22Rv1 (cell line): ENCODE data around the gene SPINT2.

ENCODE experiments used
- CTCF ChIP-seq: fragments of 450-650 bp; IDR thresholded peaks from 2 replicates; pipeline ENCODE4 v1.5.1; 2017; ENCODE audit warnings: mild to moderate bottlenecking
- ZFX ChIP-seq: fragments of 450-650 bp; IDR thresholded peaks from 2 replicates; pipeline ENCODE4 v1.6.1; 2017; ENCODE audit warnings: antibody characterized with exemption, borderline replicate concordance

- TF ChIP-seq CTCF (no peak), ZFX (no peak)
Measured at GRCh38 chr19:38234615-38235014, 29.8 kb upstream of the SPINT2 start.
